NK-92 treated with Interleukin-12 subunit alpha and Interleukin-12 subunit beta, amount 100 ng/mL, for 24 hours (cell line): ENCODE data around the gene MLLT1.

Source experiments
- DNase-seq: peaks from one replicate; lab custom pipeline; 2025; lab: John Stamatoyannopoulos, UW

The MLLT1 gene

DNA sequence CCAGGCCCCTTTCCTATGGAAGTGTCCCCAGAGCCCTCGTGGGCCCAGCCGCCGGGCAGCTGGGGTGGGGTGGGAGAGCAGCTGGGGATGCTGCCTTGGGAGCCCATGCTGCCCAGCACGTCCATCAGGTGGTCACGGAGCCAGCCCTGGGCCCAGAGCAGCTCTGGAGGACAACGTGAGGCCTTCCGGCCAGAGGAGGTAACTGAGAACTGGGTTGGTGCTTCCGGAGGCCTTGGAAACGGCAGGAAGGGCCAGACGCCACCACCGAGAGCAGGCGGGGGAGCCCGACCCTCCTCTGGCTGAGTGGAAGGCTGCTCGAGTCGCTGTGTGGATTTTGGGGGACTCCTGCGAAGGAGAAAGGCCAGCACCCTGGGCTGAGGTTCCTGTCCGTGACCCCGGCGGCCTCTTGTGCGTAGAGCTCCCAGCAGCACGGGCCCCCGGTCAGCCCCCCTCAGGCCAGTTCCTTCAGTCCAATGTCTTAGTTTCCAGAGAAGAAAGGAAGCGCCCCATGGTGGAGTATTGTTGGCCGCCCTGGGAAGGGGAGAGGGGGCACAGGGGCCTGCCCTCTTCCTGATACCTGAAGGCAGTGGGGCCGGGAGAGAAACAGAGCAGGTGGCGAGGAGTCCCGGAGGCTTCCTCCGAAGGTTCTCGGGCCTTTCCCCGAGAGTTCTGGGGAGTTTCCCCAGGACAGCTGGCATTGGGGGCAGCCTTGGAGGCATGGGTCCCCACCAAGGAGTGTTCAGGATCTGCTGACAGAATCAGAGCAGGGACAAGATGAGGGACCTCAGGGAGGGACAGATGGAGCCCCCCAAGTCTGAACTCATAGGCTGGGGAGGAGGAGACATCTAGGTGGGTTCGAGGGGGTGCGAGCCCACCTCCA lies 68.8 kb downstream of the MLLT1 start:
- DNase-seq = no peak

DNA sequence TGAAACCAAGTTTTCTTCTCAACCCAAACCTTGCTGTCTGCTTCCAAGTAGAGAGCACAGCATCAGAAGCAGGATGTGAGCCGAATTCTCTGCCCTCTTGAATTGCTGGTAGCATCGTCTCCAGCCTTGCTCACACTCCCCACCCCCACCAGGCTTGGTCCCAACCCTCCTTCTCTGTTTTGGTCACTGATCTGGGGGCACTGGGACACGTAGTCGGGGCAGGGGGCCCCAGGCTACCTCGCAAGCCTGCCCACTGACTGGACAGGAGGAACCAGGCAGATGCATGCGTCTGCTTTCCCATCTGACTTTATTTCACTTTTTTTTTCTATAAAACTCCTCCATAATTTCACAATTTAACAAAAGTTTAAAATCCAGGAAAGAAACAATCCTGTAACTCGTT lies 69.7 kb downstream of the MLLT1 start:
- no peak for DNase-seq

- DNase-seq = no peak
These were observed 70.1 kb downstream of the MLLT1 start for GRCh38 chr19:6209680-6210079.

GRCh38 chr19:6209233-6209632 lies 70.5 kb downstream of the MLLT1 start:
- no peak for DNase-seq

GRCh38 chr19:6204866-6205723 lies 74.7 kb downstream of the MLLT1 start:
- DNase-seq = no peak

DNA sequence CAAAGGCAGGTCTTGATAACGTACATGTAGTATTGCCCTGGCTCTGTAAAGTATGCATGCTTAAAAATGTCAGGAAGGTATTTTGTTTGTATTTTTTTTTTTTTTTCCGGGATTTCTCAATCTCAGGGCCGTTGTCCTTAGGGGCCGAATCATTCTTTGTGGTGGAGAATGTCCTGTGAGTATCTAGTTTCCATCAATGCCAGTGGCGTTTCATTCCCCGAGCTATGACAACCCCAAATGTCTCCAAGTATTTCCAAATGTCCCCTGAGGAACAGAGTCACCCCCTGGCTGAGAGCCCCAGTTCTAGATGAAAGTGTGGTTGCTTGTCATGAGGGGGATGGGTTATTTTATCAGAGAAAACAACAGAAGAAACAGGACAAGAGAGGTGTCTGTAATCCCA lies 75.6 kb downstream of the MLLT1 start:
- no peak for DNase-seq

DNA sequence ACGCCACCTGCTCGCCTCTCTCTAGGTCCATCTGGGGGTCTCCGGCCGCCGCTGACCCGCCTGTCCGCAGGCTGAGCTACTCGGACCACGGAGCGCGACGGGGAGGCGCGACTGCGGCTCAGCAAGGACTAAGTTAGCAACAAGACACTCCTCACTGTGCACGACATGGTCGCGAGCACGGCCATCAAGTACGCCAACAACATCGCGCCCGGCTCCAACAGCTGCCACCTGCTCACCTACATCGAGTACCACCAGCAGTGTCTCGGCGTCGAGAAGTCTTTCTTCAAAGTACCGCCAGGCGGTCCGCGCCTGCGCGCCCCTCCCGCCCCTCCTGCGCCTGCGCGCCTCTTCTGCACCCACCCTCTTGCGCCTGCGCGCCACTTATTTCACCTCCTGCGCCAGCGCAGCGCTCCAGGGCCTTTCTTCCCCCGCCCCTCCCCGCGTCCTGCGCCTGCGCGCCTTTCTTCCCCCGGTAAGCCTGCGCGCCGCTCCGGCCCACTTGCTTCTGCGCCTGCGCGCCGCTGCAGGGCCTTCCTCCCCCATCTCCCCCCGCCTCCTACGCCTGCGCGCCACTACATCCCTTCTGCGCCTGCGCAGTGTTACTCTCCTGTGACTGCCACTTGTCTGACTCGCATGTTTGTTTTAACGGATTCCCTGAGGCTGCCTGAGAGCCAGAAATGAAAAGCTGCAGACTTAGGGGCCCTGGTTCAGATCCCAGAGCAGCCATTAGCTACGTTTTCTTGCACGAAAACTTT lies 80.4 kb downstream of the MLLT1 start:
- peak; percentile 99 for DNase-seq

DNA sequence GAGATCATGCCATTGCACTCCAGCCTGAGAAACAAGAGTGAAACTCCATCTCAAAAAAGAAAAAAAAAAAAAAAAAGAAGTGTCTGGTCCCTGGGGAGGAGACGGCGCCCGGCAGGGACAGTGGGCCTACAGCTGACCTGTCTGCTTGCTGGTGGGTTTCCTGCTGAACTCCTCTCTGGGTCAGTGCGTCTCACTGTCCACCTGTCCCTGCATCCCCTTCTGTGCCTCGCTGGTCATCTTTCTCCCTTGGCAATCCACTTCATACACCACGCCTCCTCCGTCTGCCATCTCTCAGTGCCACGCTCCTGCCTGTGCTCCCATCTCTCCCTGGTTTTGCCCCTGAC lies 80.9 kb downstream of the MLLT1 start:
- no peak for DNase-seq

GRCh38 chr19:6196361-6196760 lies 83.4 kb downstream of the MLLT1 start:
- DNase-seq = no peak

- no peak for DNase-seq
These were observed 91.0 kb downstream of the MLLT1 start for GRCh38 chr19:6188811-6189210.

DNA sequence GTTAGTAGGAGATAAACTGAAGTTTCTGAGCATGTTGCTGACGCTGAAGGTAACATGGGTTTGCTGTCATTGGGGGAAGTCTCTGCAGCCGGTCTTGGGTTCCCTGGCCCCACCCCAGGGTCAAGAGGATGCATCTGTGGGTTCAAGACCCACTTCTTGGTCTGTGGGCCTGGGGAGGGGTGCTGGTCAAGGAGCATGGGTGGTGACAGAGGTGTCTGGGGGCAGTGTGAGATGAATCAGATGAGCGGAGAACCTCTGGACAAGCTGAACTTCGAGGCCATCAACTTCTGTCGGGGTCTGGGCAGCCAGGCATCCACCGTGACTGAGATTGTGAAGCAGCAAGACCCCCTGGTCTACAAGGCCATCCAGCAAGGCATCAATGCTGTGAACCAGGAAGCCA lies 92.4 kb downstream of the MLLT1 start:
- no peak for DNase-seq

DNA sequence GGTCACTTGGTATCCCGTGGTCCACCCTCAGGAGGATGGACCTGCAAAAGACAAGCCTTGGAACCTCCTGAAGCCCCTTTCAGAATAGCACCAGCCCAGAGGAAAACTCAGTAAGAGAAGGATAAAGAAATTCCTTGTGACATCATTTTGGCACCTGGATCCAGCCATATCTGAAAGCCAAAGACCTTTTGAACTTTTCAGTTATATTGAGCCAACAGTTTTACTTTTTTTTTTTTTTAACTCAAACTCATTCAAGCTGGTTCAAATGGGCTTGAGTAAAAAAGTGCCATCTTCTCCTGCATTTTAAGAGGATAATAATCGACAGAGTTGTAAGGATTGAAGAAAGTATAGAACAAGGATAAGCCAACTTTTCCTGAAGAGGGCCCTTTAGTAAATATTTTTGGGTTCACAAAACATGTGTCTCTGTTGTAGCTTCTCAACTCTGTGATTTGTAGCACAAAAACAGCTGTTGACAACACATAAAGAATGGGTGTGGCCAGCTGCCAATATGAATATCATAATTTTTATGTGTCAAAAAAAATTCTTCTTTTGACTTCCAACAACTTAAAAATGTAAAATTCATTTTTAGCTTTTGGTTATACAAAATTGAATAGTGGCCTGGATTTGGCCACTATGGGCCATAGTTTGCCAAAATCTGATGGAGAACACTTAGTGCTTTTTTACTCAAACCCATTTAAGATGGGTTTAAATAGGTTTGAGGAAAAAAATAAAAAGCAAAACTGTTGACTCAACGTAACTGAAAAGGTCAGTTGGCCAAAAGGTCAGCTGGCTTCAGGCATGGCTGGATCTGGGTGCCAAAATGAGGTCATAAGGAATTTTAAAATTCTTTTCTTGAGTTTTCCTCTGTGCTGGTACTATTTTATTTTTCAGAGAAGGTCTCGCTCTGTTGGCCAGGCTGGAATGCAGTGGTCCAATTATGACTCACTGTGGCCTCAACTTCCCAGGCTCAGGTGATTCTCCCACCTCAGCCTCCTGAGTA lies 93.6 kb downstream of the MLLT1 start:
- DNase-seq = no peak

DNA sequence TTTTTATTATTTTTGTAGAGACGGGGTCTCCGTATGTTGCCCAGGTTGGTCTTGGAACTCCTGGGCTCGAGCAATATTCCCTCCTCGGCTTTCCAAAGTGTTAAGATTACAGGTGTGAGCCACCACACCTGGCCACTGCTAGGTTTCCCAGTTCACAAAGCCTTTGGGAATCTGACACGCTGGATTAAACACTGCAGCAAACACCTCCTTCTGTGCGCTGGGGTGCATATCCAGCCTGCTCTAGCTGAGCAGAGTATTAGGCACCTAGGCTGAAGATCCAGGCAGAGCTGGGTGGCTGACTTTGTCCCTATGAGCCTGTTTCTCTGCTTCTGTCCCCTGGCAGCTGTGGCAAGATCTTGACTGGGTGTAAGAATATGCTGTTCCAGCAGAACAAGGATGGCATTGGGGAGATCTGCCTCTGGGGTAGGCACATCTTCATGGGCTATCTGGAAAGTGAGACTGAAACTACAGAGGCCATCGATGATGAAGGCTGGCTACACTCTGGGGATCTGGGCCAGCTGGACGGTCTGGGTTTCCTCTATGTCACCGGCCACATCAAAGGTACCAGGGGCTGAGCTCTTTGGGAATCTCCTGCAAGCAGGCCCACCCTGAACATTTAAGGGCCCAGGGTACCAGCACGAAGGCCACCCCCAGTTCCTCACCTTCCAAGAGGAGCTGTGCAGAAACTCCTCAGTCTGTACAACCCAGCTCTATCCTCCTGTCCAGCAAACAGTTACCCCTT lies 94.5 kb downstream of the MLLT1 start:
- no peak for DNase-seq

DNA sequence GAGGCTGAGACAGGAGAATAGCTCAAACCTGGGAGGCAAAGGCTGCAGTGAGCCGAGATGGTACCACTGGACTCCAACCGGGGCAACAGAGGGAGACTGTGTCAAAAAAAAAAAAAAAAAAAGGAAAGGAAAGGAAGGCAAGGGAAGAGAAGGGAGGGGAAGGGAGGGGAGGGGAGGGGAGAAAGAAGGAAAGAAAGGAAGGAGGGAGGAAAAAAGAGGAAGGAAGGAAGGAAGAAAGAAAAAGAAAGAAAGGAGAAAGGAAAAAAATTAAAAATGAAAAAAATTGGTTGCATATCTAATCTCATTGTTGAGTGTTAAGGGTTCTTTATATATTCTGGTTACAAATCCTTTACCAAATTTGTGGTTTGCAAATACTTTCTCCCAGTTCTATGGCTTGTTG lies 98.7 kb downstream of the MLLT1 start:
- DNase-seq = no peak

GRCh38 chr19:6173190-6173589 lies 106.6 kb downstream of the MLLT1 start:
- no peak for DNase-seq

- no peak for DNase-seq
These were observed 107.5 kb downstream of the MLLT1 start for GRCh38 chr19:6172074-6172863.

GRCh38 chr19:6167115-6167514 lies 112.7 kb downstream of the MLLT1 start:
- DNase-seq = no peak

DNA sequence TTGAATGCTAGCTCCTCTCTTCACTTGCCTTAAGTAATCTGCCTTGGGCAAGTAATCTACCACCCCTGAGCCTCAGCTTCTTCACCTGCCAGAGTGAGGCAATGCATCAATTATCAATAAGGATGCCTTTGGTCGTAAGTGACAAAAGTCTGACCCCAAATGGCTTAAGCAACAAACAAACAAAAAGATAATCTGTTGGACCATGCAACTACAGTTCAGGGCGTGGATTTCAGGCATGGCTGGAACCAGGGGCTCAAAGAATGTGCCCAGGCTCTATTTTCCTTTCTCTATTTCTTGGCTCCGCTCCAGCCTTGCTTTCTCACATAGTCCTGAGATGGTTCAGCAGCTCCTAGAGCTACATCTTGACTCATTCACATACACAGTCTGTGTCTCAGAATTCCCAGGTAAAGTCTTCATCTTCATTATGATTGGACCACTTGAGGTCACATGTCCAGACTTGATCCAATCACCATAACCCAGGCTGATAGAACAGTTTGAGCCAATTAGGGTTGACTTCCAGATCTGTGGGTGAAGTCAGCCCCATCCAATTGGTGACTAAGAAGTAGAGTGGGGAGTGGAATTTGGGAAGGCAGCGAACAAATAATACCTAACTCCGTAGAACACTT lies 114.8 kb downstream of the MLLT1 start:
- DNase-seq = no peak

GRCh38 chr19:6161271-6161850 lies 118.4 kb downstream of the MLLT1 start:
- DNase-seq = peak; percentile 56
